HG02981 (cell line): ENCODE data around the gene TBC1D10B.
"Not testable (repeated sequence)": the region's sequence is repeated elsewhere in the genome, so short reads cannot be mapped to it uniquely, and the experiment has no call there.

Experiments
- ATAC-seq: cut with Tn5 transposase; IDR thresholded peaks from one replicate; pipeline ENCODE4 v1.9.1; 2021; ENCODE audit warnings: mild to moderate bottlenecking, moderate library complexity; ENCODE audit not compliant: unreplicated experiment

The TBC1D10B gene

GRCh38 chr16:30337964-30338357, 32.3 kb downstream of the TBC1D10B start:
- not testable (repeated sequence) for ATAC-seq

- peak; percentile 22 for ATAC-seq
These were observed 34.5 kb downstream of the TBC1D10B start for GRCh38 chr16:30335598-30336474.

- ATAC-seq, result peak; percentile 66
These were observed 35.2 kb downstream of the TBC1D10B start for GRCh38 chr16:30335028-30335597.

GRCh38 chr16:30334473-30334989, 35.8 kb downstream of the TBC1D10B start:
- ATAC-seq, result peak; percentile 87

GRCh38 chr16:30324220-30324619, 46.1 kb downstream of the TBC1D10B start:
- ATAC-seq, result not testable (repeated sequence)

GRCh38 chr16:30318647-30319046, 51.6 kb downstream of the TBC1D10B start:
- ATAC-seq, result not testable (repeated sequence)

GRCh38 chr16:30310937-30311336, 59.4 kb downstream of the TBC1D10B start:
- ATAC-seq, result not testable (repeated sequence)

GRCh38 chr16:30309255-30309654, 61.0 kb downstream of the TBC1D10B start:
- ATAC-seq, result not testable (repeated sequence)
